Measurements from ENCODE around the gene TRIM23.
"Not testable (repeated sequence)": the region's sequence is repeated elsewhere in the genome, so short reads cannot be mapped to it uniquely, and the experiment has no call there.

The TRIM23 gene

GRCh38 chr5:65624025-65624570, at the start of gene TRIM23:
Gene TRIM23, minus strand, starts transcription at chr5:65624333. Its CDS starts 59 bp downstream, at chr5:65624274.
- peak; percentile 71 for DNase-seq (ENCODE audit: low read depth)

GRCh38 chr5:65672796-65673195, 48.7 kb upstream of the TRIM23 start:
- no peak for DNase-seq (ENCODE audit: low read depth)

- no peak for DNase-seq (ENCODE audit: low read depth)
Measured at GRCh38 chr5:65668696-65669095, 44.6 kb upstream of the TRIM23 start.

GRCh38 chr5:65663804-65664521, 39.8 kb upstream of the TRIM23 start:
- DNase-seq (ENCODE audit: low read depth): no peak

DNA sequence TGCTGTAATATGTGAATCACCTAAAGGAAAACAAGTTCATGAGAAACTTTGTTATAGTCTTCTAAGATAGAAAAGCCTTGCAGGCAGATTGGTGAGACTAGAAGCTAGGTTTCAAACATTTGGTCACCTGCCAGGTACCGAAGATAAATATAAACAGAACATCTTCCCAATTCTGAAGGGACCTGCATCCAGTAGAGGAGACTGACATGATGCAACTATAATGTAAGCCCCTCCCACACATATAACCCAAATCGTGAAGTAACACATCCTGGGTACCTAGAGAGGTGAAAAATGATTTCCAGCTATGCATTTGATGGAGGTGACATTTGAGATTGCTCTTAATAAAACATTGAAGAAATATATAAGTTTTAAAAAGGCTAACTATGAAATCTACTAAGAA, 30.6 kb upstream of the TRIM23 start:
- no peak for DNase-seq (ENCODE audit: low read depth)

DNA sequence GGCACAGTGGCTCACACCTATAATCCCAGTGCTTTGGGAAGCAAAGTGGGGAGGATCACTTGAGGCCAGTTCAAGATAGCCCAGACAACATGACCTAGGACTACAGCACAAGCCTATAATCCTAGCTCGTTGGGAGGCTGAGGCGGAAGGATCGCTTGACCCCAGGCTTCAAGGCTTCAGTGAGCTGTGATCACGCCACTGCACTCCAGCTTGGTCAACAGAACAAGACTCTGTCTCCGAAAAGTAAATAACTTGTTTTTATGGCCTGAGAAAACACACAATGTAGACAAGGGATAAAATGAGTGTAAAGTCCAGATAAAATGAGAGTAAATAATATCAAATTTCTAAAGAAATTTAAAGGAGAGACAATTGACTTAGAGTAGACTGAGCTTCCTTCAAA, 27.0 kb upstream of the TRIM23 start:
- no peak for DNase-seq (ENCODE audit: low read depth)

- DNase-seq (ENCODE audit: low read depth): no peak
Measured at GRCh38 chr5:65647941-65648340, 23.8 kb upstream of the TRIM23 start.

- no peak for DNase-seq (ENCODE audit: low read depth)
Measured at GRCh38 chr5:65646938-65647337, 22.8 kb upstream of the TRIM23 start.

DNA sequence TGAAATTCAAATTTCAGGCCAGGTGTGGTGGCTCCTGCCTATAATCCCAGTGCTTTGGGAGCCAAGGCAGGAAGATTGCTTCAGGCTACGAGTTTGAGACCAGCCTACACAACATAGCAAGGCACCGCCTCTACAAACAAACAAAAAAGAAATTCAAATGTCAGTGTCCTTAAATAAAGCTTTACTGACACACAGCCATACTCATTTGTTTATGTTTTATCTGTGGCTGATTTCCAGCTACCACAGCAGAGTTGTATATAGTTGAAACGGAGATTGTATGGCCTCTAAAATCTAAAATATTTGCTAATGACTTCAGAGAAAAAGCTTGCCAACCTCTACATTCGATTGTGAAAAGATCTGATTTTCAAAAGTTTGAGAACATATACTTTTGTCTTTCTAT, 16.1 kb upstream of the TRIM23 start:
- DNase-seq (ENCODE audit: low read depth): no peak

DNA sequence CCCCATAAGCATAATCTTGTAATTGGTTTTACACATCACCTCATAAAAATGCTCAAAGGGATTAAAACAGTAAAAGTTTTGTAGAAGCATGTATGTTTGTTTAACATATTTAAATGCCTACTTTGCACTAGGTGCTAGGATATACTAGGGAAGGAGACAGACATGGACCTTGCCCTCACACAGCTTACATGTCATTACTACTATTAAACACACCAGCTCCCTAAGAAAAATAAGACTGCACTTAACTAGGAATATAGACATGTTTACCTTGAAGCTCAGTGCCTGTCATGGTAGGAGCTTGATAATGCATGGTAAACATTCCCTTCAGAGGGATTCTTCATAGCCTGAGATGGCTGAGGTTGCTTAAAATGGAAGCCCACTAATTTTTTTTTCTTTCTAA, 6.8 kb upstream of the TRIM23 start:
- DNase-seq (ENCODE audit: low read depth): no peak

DNA sequence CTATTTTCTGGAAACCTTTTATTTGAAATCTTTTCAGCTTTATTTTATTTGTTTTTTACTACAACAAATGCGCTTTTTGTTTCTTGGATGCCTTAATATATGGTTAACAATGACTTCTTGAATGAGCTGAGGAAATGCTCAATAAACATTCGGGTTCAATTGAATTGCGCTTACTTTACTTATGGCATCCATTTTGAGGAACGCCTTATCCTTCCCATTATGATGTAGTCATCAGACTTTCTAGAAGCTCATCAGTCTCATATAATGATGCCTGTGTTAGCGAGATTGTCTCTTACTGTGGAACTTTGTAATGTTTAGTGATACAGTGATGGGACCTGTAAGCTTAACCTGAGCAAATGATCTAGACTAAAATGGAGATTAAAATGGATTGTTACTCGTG, 1.6 kb upstream of the TRIM23 start:
- no peak for DNase-seq (ENCODE audit: low read depth)

DNA sequence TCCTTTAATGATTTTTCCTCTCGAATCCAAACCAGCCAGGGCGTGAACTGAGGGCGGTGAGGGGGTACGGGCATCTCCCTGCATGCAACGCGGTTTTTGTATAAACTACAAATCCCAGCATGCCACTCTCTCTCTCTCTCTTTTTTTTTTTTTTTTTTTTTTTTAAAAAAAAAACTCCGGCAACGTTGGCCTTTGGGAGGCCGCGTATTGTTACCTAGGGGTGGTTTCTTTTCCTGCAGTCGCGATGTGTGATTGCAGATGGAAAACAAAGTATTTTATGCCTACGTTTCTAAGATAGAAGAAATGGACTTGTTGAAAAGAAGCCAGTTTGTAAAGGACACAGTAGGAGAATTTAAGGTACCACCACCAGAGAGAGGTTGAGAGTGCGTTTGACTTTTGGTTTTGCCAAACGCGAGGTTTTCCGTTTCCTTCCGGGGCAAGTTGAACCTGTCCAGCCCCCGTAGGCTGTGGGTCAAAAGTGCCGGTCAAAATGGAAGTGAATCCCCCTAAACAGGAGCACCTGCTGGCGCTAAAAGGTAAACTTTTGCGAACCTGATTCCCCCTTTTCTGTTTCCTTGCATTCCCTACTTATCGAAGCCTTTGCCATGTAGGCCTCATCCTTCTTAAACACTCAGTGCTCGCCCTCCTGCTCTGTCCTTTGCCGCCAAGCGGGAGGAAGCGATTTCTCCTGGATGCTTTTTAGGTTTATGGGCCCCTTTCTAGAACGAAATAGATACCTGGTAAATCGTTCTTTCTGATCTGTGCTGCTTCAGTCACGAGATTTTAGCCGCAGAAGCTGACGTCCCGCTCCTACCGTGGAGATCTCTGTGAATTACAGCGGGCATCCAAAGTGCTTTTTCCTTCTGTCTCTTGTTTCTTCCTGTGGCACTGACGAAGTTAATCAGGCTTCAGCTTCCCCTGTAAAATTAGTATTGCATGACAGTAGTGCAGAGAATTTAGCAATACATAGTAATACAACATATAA, 730 bp upstream of the TRIM23 start, which contains the start of the genes SHLD3 and TRAPPC13:
Gene SHLD3 (plus strand): TSS at position 457 of the 985 bp plus-strand sequence. CDS start 4,561 bp downstream, outside the sequence.
Gene TRAPPC13 (plus strand): TSS at position 457 of the 985 bp plus-strand sequence. CDS start 34 bp downstream, at position 491.
- DNase-seq (ENCODE audit: low read depth): peak; percentile 40

GRCh38 chr5:65623482-65623881, 651 bp downstream of the TRIM23 start:
- no peak for DNase-seq (ENCODE audit: low read depth)

DNA sequence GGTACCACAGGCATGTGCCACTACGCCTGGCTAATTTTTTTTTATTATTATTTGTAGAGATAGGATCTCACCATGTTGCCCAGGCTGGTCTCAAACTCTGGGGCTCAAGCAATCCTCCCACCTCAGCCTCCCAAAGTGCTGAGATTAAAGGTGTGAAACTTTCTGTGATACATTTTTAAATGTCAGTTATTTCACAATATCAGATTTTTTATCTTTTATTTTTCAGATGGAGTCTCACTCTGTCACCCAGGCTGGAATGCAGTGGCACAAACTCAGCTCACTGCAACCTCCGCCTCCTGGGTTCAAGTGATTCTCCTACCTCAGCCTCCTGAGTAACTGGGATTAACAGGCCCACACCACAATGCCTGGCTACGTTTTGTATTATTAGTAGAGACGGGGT, 2.2 kb downstream of the TRIM23 start:
- not testable (repeated sequence) for DNase-seq (ENCODE audit: low read depth)

- no peak for DNase-seq (ENCODE audit: low read depth)
Measured at GRCh38 chr5:65620021-65620420, 4.1 kb downstream of the TRIM23 start.

DNA sequence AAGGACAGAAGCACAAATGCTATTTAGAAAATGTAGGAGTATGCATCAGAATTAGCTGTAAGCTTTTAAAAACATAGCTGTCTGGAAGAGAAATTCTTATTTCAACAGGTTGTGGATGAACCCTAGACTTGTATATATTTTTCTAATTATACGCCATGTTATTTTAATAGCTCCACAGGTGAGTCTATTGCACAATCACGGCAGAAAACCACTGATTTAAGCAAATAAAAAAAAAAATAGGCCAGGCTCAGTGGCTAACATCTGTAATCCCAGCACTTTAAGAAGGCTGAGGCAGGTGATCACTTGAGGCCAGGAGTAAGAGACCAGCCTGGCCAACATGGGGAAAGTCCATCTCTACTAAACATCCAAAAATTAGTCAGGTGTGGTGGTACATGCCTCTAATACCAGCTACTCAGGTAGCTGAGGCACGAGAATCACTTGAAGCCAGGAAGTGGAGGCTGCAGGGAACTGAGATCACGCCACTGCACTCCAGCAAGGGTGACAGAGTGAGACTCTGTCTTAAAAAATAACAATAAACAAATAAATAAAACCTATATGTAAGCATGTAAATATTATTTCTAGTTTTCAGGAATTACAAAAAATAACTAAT, 11.7 kb downstream of the TRIM23 start:
- no peak for DNase-seq (ENCODE audit: low read depth)

DNA sequence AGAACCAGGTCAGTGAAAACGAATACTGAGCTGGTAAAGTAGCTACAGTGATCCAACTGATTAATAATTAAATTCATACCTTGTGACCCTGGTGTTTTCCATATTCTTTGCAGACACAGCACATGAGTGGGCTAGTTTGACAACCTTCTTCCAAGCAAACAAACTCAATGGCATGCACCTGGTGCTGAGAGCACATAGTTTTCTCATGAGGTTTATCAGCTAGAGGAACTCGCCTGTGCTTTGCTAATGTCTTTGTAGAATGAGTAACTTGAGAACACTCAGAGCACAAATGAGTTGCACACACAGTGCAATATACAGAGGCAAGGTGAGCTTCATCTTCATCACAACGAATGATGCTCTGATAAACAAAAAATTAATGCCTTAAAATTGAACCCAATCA, 12.6 kb downstream of the TRIM23 start:
- no peak for DNase-seq (ENCODE audit: low read depth)

GRCh38 chr5:65601761-65602160, 22.4 kb downstream of the TRIM23 start:
- not testable (repeated sequence) for DNase-seq (ENCODE audit: low read depth)

GRCh38 chr5:65588694-65589093, 35.4 kb downstream of the TRIM23 start:
- no peak for DNase-seq (ENCODE audit: low read depth)

GRCh38 chr5:65577141-65577540, 47.0 kb downstream of the TRIM23 start:
- DNase-seq (ENCODE audit: low read depth): no peak

DNA sequence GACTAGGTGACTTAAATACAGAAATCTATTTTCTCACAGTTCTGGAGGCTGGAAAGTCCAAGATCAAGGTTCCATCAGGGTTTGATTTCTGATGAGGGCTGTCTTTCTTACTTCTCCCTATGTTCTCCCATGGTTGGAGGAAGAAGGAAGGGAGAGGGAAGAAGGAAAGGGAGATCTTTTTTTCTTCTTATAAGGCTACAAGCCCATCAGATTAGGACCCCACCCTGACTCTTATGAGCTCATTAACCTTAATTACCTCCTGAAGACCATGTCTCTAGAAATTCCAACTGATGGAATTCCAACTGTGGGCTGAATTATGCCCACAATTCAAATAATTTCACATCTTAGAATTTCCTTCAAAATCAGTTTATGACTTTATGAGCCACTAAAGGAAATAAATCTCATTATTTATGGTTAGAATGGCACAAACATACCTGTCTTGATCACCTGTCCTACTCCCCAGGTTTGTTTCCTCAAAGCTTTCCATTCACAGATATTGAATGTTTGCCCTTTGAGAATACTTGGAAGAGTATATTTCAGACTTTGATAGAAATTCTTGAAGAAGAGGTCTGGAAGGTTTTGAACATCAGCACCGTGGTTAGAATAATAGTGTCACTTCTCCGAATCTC, 53.4 kb downstream of the TRIM23 start:
- DNase-seq (ENCODE audit: low read depth): no peak

GRCh38 chr5:65566505-65566904, 57.6 kb downstream of the TRIM23 start:
- no peak for DNase-seq (ENCODE audit: low read depth)

Data from stimulated activated CD8-positive, alpha-beta memory T cell treated with anti-CD3 and anti-CD28 coated beads, Interleukin-15, amount 100 ng/mL, for 24 hours (primary cell).